ENCODE measurements around the gene CREBBP. TPM values are rescaled to one million over a fixed set of nuclear protein-coding genes. Genes with fewer than 3 reads are reported as not detected.

Gene CREBBP
- total and polyA plus RNA-seq, 10 donors: 5.8 to 153 (median 99.9) TPM

DNA sequence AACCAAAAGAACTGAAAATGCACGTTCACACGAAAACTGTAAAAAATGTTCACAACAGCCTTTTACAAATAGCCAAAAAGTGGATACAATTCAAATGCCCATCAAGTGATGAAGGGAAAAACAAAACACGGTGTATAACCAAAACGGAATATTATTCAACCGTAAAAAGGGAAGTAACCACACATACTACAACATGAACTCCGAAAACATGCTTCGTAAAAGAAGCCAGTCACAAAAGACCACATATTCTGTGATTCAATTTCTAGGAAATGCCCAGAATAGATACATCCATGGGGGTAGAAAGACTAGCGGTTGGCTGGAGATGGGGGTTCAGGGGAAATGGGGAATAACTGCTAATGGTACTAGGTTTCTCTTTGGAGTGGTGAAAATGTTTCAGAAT, 81.7 kb downstream of the CREBBP start:
- WGBS, 5 donors: 58 to 71% (median 60%) methylated on average over 8 of the region's 8 CpGs
- TF ChIP-seq, protein P1, sequence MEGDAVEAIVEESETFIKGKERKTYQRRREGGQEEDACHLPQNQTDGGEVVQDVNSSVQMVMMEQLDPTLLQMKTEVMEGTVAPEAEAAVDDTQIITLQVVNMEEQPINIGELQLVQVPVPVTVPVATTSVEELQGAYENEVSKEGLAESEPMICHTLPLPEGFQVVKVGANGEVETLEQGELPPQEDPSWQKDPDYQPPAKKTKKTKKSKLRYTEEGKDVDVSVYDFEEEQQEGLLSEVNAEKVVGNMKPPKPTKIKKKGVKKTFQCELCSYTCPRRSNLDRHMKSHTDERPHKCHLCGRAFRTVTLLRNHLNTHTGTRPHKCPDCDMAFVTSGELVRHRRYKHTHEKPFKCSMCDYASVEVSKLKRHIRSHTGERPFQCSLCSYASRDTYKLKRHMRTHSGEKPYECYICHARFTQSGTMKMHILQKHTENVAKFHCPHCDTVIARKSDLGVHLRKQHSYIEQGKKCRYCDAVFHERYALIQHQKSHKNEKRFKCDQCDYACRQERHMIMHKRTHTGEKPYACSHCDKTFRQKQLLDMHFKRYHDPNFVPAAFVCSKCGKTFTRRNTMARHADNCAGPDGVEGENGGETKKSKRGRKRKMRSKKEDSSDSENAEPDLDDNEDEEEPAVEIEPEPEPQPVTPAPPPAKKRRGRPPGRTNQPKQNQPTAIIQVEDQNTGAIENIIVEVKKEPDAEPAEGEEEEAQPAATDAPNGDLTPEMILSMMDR (IDR thresholded peaks at IDR 0.05 in 8 of 11, conservative IDR thresholded peaks at IDR 0.05 in 3 of 11): no peak
- TF ChIP-seq POLR2AphosphoS5 (IDR thresholded peaks at IDR 0.05) (no peak), POLR2A (IDR thresholded peaks at IDR 0.05) (no peak)
- H3K4me3 ChIP-seq: peak overlapping the region in 1 of 8 donors; percentile 22
- peak overlapping the region in 4 of 8 donors; percentile 32 to 57 (median 36) for H3K27ac ChIP-seq
- no peak for DNase-seq
- H3K9me3 ChIP-seq: no peaks in the 10 kb centered on the region
- peaks cover 0 to 6% (median 0%) of the 10 kb centered on the region in 6 donors for H3K36me3 ChIP-seq
- intact Hi-C loops (cut with DNase I; ENCODE audit: low total_unique reads): no loop called here
- H3K4me1 ChIP-seq: peaks cover 36 to 97% (median 59%) of the 10 kb centered on the region in 6 donors
- no peaks in the 10 kb centered on the region for H3K27me3 ChIP-seq (replicated peaks in 1 of 7)

DNA sequence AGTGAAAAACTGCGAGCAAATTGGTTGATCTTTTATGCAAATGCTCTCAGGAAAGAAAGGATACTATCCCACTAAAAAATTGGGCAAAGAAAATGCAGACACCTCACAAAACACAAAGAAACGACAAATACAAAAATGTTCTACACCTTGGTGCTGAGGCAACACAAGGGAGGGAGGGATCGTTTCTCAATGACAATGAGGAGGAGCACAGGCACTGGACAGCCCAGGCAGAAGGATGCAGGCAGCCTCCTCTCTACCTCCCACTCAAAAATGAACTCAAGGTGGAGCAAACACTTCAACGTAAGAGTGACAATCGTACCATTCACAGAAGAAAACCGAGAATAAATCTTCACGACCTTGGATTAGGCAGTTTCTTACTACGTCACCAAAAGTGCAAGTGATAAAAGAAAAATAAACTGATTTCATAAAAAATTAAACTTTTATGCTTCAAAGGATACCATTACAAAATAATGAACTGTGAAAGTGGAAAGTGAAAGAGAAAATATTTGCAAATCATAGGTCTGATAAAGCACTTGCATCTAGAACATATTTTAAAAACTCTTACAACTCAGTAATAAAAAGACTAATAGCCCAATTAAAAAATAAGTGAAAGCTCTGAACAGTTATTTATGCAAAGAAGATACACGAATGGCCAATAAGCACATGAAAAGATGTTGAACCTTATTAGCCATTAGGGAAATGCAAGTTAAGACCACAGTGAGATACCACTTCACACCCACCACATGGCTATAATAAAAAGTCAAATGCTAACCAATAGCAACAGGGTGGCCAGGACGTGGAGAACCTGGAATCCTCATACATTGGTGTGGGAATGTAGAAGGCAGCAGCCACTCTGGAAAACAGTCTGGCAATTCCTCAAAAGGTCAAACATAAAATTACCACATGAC, 82.4 kb downstream of the CREBBP start:
- Histone ChIP-seq H3K36me3 (peaks cover 0 to 5% (median 3%) of the 10 kb centered on the region in 6 donors), H3K4me3 (peak overlapping the region in 1 of 8 donors; percentile 22), H3K9me3 (no peaks in the 10 kb centered on the region), H3K27me3 (replicated peaks in 1 of 7) (no peaks in the 10 kb centered on the region), H3K4me1 (peaks cover 36 to 98% (median 58%) of the 10 kb centered on the region in 6 donors), H3K27ac (peak overlapping the region in 5 of 8 donors; percentile 10 to 57 (median 34))
- WGBS, 5 donors: 43 to 62% (median 57%) methylated on average over 10 of the region's 10 CpGs
- intact Hi-C loops (cut with DNase I; ENCODE audit: low total_unique reads): no loop called here
- no peak for DNase-seq
- TF ChIP-seq, protein P1 (IDR thresholded peaks at IDR 0.05 in 8 of 11, conservative IDR thresholded peaks at IDR 0.05 in 3 of 11): no peak
- no peak for TF ChIP-seq POLR2AphosphoS5 (IDR thresholded peaks at IDR 0.05)
- TF ChIP-seq POLR2A (IDR thresholded peaks at IDR 0.05): no peak

DNA sequence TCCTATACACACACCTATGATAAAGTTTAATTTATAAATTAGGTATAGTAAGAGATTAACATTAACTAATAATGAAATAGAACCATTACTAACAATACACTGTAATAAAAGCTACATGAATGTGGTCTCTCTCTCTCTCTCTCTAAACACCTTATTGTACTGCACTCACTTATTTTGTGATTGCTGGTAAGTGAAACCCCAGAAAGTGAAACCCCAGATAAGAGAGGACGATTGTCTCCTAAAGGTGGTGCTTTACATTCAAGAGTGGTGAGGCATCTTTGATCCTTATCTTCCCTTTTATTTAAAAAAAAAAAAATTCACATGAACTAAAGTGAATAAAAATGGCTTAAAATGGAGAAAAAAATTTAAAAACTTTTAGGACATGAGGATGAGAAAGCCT, 83.0 kb downstream of the CREBBP start:
- no peaks in the 10 kb centered on the region for H3K9me3 ChIP-seq
- peak overlapping the region in 1 of 8 donors; percentile 57 for H3K27ac ChIP-seq
- H3K4me3 ChIP-seq: no peak overlapping the region
- WGBS, 5 donors: 10 to 37% (median 15%) methylated on average over 1 of the region's 1 CpG
- DNase-seq: no peak
- intact Hi-C loops (cut with DNase I; ENCODE audit: low total_unique reads): no loop called here
- H3K36me3 ChIP-seq: peaks cover 3 to 12% (median 10%) of the 10 kb centered on the region in 6 donors
- H3K4me1 ChIP-seq: peaks cover 36 to 99% (median 58%) of the 10 kb centered on the region in 6 donors
- H3K27me3 ChIP-seq (replicated peaks in 1 of 7): no peaks in the 10 kb centered on the region
- TF ChIP-seq, protein P1 (IDR thresholded peaks at IDR 0.05 in 8 of 11, conservative IDR thresholded peaks at IDR 0.05 in 3 of 11): no peak
- TF ChIP-seq POLR2AphosphoS5 (IDR thresholded peaks at IDR 0.05) (no peak), POLR2A (IDR thresholded peaks at IDR 0.05) (no peak)

DNA sequence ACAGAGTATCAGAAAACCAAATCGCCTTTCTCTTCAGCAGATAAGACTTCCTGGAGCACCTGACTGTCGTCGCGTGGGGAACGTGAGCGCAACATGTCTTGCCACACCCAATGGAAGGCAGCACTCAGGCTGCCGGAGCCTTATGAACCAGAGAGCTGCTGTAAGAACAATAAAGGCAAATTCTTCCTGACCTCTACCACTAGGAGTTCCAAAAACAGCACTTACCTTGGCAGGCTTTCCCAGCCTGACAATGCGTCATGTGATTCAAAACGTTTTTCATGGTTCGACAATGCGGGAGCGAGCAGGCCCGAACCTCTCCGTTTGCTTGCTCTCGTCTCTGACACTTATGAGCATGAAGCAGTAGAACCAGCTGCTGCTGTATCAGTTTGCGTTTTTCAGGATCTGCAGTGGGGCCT, 87.3 kb downstream of the CREBBP start:
- Histone ChIP-seq H3K4me3 (no peak overlapping the region), H3K27me3 (replicated peaks in 1 of 7) (no peaks in the 10 kb centered on the region), H3K27ac (no peak overlapping the region), H3K9me3 (no peaks in the 10 kb centered on the region), H3K4me1 (peaks cover 20 to 98% (median 59%) of the 10 kb centered on the region in 6 donors), H3K36me3 (peaks cover 3 to 53% (median 35%) of the 10 kb centered on the region in 6 donors)
- TF ChIP-seq POLR2A (IDR thresholded peaks at IDR 0.05) (no peak), POLR2AphosphoS5 (IDR thresholded peaks at IDR 0.05) (no peak)
- TF ChIP-seq, protein P1 (IDR thresholded peaks at IDR 0.05 in 8 of 11, conservative IDR thresholded peaks at IDR 0.05 in 3 of 11): no peak
- 85 to 93% (median 89%) methylated on average over 16 of the region's 16 CpGs for WGBS, 5 donors
- DNase-seq: no peak
- intact Hi-C loops (cut with DNase I; ENCODE audit: low total_unique reads): no loop called here
